HG03378 (cell line): ENCODE data around the gene SLC29A1.
A peak's percentile ranks its signal among the peaks of the same experiment; 100 is the strongest.
"Not testable (repeated sequence)": the region's sequence is repeated elsewhere in the genome, so short reads cannot be mapped to it uniquely, and the experiment has no call there.

Source experiments
- ATAC-seq: cut with Tn5 transposase; IDR thresholded peaks from one replicate; pipeline ENCODE4 v1.9.1; 2021; ENCODE audit warnings: mild to moderate bottlenecking, moderate library complexity; ENCODE audit not compliant: unreplicated experiment

SLC29A1 gene

DNA sequence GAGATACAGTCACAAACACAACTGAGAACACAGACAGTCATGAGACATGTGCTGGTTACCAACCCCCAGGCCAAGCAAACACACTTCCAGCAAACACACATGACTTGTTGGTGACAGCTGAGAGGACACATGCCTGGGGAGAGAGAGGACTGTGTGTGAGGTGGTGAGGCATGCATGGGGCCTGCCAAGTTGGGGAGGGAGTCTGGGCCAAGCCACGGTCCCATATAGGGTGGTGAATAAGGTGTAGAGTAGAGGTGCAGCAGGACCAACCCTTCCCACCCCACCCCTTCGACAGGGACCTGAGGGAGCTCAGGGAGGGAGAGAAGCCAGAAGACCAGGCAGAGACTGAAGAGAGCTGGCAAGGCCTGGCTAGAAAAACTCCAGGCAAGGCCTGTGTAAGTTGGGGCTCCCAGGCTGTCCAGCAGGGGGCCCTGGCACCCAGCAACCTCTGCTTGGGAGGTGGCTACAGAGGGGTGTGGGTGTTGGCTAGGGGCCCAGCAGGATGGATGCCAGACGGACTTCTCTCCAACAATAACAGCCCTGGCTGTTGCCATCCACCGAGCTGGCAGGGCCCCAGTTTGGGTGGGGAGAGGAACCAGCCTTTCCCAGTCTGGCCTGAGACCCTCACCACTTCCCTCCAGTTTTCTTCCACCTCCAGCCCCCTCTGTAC is 2.0 kb upstream of the SLC29A1 start:
- peak; percentile 35 for ATAC-seq

GRCh38 chr6:44221961-44222335 is 1.4 kb upstream of the SLC29A1 start:
- ATAC-seq, result no peak

DNA sequence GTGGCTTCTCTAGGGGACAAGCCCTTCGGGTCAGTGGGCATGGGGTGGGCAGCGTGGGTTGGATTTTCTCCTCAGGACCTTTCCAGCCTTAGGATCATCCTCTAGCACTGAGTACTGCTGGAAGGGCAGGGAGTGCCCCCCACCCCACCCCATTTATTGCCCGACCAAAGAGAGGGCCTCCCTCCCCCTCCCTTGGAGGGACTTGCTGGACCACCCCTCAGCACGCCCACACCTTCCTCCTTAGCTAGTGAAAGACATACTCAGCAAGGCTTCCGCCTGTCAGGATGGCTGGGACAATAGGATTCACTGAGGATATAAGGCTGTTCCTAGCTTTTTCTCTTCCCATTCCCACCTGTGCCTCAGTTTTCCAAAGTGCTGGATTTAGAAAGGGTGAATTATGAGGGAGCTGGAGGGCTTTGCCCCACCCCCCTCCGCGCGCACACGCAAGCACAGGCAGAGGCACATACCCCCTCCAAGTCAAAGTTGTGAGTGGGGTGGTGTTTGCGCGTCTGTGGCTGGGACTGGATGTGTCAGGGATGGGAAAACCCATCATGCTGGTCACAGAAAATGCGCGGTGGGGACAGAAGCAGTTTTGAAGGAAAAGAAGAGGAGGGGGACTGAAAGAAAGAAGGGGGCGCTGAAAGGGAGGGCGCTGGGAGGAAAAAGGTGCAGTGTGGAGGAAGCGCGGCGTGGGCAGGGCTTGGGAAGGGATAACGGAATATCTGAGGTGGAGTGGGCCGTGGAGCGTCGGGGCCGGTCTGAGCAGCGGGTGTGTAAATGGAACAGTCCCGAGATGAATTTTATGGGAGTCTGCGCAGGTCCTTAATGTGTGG is 693 bp upstream of the SLC29A1 start:
- ATAC-seq, result no peak

DNA sequence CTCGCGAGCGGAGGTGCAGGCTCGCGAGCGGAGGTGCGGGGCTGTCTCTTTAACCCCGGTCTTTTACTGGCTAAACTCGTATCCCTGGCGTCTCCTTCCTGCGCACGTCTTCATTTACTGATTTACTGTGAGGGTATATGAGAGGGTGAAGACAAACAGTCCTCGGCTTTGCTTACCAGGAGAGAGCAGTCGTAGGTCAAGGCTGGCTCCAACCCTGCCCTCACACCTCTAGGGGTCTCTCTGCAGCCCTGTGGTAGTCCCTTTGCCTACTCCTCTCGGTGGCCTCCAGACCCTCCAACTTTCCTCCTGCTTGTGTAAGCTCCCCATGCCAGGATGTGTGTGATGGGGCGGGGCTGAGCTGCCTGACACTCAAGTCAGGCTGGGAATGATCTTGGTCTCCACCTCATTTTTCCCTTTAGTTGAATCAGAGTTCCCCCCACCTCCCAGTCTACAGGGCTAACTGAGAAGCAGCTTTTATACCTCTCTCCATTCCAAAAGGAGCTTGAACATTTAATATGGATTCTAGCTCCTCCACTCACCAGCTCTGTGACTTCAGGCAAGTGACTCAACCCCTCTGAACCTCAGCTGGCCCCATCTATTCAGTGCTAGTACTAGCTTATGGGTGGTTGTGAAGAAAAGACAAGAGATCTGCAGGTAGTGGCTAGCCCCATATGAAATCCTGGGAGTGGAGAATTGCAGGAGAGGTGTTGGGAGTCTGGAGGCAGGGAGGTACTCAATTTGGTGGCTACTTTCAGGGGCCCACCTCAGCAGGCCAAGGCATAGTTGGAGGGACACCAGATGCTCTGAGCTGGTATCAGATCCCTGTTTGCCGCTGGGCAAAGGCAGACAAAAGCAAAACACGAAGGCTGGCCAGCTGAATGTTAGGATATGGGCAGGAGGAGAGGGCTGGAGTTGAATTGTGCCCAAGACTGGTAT is 902 bp downstream of the SLC29A1 start:
- ATAC-seq, result peak; percentile 7

- no peak for ATAC-seq
Observed at GRCh38 chr6:44224965-44225305, 1.5 kb downstream of the SLC29A1 start.

GRCh38 chr6:44225579-44226325 is 2.4 kb downstream of the SLC29A1 start:
- ATAC-seq, result no peak

- no peak for ATAC-seq
Observed at GRCh38 chr6:44226368-44227147, 3.2 kb downstream of the SLC29A1 start.

- ATAC-seq, result no peak
Observed at GRCh38 chr6:44227148-44227793, 3.9 kb downstream of the SLC29A1 start.

GRCh38 chr6:44228031-44228430 is 4.6 kb downstream of the SLC29A1 start:
- no peak for ATAC-seq

GRCh38 chr6:44228433-44228832 is 5.0 kb downstream of the SLC29A1 start:
- ATAC-seq, result no peak

DNA sequence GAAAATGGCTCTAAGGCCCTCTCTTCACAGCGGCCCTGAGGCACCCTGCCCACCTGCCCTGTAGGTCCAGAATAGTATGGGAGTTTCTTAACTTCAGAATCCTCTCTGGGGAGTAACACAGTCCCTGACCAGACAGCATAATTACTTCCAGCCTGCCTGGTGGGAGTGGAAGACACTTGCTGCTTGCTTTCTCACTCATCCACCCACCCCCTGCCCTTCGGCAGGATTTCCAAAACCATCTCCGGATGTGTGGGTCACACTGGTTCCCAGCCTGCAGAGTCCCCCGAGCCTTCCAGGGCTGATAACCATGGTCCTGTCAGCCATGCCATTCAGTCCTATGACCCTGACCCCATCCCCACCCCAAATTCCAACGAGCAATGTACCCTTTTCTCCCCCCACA is 5.4 kb downstream of the SLC29A1 start:
- ATAC-seq, result no peak

- no peak for ATAC-seq
Observed at GRCh38 chr6:44229376-44230033, 6.1 kb downstream of the SLC29A1 start.

DNA sequence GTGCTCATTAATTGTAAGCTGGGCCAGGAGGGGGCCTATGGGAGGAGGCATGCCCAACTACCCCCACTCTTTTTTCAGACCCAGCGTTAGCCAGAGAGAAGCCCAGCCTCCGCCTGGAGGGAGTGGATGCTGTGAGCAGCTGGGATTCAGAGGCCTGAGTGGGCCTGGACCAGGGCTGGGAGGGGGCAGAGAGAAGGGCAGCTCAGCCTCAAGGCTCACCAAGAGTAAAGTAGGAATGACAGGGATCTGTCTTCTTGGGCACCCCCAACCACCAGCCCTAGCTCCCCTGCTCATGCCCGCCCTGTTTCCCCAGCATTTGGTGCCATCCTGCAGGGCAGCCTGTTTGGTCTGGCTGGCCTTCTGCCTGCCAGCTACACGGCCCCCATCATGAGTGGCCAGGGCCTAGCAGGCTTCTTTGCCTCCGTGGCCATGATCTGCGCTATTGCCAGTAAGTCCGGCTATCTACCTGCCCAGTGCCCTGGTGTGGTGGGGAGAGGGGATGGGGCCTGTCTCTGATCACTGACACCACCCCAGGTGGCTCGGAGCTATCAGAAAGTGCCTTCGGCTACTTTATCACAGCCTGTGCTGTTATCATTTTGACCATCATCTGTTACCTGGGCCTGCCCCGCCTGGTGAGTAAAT is 6.8 kb downstream of the SLC29A1 start:
- ATAC-seq, result no peak

DNA sequence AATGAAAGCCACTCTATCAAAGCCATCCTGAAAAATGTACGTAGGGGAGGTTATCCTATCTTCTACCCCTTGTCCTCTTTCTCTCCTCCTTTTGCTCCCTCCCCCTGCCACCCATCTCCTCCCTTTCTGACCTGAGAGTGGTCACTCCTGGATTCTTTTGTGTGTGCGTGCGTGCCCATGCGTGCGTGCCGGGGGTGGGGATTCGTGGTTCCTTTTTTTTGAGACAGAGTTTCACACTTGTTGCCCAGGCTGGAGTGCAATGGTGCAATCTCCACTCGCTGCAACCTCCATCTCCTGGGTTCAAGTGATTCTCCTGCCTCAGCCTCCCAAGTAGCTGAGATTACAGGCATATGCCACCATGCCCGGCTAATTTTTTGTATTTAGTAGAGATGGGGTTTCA is 8.0 kb downstream of the SLC29A1 start:
- not testable (repeated sequence) for ATAC-seq

DNA sequence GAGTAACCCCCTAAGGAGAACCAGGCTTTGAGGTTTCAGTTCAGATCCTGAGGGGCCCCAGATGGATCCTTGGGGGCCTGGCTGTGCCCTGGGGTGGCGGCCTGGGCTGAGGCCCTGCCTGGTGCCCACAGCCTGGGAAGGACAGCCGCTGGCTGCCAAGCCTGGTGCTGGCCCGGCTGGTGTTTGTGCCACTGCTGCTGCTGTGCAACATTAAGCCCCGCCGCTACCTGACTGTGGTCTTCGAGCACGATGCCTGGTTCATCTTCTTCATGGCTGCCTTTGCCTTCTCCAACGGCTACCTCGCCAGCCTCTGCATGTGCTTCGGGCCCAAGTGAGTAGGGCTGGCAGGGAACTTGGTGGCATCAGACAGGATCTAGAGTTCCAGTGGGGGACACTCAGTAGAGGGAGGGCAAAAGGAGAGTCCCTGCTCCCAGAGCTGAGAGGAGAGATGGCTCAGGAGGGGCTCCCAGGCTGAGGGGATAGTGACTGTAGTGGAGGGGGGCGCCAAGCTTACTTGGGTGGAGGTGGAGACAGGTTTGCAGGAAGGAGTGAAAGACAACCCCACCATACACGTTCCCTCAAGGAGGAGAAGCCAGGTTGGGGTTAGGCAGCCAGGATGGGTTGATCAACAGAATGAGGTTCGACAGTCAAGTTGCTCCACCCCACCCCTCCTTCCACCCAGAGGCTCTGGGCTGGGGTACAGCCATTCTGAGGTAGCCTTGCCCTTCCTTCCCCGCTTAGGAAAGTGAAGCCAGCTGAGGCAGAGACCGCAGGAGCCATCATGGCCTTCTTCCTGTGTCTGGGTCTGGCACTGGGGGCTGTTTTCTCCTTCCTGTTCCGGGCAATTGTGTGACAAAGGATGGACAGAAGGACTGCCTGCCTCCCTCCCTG is 9.5 kb downstream of the SLC29A1 start:
- ATAC-seq, result no peak

- no peak for ATAC-seq
Observed at GRCh38 chr6:44233567-44234100, 10.2 kb downstream of the SLC29A1 start.
